Testis (tissue), 2 donors: ENCODE measurements around the gene CRBN.

ENCODE experiments used
- POLR2A ChIP-seq: fragments of 450-650 bp; IDR thresholded peaks from one replicate; pipeline ENCODE4 v1.6.1; 2017; ENCODE audit warnings: antibody characterized with exemption, mild to moderate bottlenecking, moderate library complexity
- TF ChIP-seq, protein P1 (sequence below), 3 experiments: fragments of 450-650 bp in 2 of 3; fragments of 200-600 bp in 1 of 3; sonication (generic) in 1 of 3; IDR thresholded peaks; one replicate each; pipeline ENCODE4 v1.5.1; 2016 to 2019; ENCODE audit warnings: antibody characterized with exemption in 3 of 3, mild to moderate bottlenecking in 2 of 3, moderate library complexity in 1 of 3

DNA sequence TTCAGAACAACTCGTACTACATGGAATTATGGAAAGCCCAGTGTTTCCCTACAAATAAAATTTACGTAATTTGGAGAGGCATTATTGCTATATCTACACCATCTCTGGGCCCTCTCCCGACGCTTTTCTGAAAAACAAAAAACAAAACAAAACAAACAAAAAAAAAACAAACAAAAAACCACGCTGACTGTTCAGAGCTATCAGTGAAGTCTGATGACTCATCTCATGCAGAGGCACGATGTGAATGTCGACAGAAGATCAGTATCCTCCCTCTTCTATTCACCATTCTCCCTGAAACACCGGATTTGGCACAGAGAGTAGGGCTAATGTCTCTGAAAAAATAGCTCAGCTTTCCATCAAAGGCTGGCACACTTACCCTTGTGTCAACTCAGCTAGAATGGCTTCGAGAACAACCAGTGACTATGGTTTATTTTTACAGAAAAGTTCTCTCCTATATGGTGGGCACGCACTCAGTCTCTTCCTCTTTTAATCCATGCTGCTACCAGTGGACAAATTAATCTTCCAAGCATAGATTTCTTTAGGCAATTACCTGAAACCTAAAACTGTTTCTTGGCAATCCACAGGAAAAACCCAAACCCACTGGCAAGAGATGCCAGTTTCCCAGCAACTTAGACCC, 1.5 kb downstream of the CRBN start:
- TF ChIP-seq, protein P1, sequence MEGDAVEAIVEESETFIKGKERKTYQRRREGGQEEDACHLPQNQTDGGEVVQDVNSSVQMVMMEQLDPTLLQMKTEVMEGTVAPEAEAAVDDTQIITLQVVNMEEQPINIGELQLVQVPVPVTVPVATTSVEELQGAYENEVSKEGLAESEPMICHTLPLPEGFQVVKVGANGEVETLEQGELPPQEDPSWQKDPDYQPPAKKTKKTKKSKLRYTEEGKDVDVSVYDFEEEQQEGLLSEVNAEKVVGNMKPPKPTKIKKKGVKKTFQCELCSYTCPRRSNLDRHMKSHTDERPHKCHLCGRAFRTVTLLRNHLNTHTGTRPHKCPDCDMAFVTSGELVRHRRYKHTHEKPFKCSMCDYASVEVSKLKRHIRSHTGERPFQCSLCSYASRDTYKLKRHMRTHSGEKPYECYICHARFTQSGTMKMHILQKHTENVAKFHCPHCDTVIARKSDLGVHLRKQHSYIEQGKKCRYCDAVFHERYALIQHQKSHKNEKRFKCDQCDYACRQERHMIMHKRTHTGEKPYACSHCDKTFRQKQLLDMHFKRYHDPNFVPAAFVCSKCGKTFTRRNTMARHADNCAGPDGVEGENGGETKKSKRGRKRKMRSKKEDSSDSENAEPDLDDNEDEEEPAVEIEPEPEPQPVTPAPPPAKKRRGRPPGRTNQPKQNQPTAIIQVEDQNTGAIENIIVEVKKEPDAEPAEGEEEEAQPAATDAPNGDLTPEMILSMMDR (IDR thresholded peaks at IDR 0.05), result no peak
- no peak for TF ChIP-seq POLR2A
